GM18909 (cell line): ENCODE results near the gene RSL1D1.

Experiments used
- ATAC-seq: cut with Tn5 transposase; IDR thresholded peaks from one replicate; pipeline ENCODE4 v1.9.1; 2021; ENCODE audit warnings: mild to moderate bottlenecking; ENCODE audit not compliant: unreplicated experiment, poor library complexity

Gene RSL1D1

DNA sequence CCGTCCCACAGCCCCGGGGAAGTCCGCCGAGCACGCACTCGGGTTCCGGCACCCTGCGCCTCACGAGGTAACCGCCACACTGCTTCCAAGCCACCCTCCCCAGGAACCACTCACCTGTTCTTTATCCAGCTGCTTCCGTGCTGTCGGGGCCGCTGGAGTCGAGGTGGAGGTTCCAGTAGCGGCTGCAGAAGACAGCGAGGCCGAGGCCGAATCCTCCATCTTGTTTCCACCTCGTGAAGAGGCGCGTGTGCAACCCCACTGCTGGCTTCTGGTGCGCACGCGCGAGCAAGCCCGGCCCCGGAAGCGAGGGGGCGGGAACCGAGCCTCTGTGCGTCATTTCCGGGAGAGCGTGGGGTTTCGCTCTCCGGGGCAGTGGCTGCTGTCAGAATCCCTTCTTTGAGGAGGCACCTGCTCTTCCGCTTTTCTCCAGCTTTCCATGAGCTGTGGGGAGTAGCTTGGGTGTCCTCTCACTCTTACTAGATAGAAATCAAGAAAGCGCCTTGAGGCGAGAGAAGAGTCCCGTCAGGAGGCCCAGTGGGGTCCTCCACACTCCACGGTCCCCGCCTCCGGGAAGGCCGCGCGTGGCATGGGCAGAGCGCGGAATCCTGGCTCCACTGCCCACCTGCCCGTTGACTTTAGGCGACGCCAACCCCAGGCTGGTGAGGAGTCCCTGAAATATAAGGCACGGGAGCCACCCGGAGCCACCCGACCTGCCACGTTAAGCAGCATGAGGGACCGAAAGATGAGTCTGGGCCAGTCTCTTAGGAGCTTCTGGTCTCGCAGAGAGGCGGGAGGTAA, at the start of gene RSL1D1:
Gene RSL1D1 (minus strand): TSS at position 249 of the 798 bp plus-strand sequence. CDS start 30 bp downstream, at position 219.
- ATAC-seq = peak; percentile 82

DNA sequence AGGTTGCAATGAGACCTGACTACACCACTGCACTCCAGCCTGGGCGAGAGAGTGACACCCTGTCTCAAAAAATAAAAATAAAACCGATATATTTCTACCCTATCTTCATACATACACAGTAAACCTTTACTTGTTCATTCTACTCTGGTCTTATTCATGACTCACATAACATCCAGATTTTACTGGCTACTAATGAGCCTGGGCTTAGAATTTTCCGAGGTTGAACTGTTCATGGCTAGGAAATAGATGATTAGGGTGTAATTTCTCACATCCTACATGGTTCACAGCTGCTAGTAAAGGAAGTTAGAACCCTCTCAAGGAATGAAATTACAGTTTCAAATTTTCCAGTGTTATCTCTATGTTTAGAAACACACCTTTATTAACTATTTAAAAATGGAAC, 49.7 kb upstream of the RSL1D1 start:
- no peak for ATAC-seq

DNA sequence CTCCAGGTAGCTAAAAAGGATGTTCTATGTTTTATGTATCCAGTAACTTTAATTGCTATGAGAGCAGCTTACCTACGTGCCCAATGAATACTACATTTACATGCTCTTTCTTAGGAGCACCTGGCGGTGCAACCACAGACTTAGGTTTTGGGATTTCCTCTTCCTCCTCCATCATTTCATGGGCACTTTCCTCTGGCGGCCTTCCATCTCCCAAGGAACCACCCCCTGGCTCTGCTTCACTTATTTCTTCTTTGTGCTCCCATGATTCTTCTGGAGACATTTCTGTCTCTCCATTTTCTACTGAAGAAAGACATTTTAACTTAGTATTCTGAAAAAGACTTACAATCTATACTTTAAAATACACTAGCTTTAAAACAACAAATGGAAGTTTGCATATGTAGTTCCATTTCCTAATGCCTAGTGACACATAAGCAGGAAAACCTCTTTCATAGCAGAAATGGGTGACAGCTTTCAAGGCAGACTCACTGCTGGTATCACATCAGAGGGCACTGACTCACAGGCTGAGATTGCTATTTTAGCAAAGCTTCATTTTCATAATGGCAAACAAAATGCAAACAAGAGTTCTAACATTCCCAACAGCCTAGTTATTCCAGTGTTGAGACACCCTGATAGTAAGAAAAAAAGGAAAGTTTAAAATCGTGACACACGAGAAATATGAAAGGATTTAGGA, 45.3 kb upstream of the RSL1D1 start:
- ATAC-seq = no peak

DNA sequence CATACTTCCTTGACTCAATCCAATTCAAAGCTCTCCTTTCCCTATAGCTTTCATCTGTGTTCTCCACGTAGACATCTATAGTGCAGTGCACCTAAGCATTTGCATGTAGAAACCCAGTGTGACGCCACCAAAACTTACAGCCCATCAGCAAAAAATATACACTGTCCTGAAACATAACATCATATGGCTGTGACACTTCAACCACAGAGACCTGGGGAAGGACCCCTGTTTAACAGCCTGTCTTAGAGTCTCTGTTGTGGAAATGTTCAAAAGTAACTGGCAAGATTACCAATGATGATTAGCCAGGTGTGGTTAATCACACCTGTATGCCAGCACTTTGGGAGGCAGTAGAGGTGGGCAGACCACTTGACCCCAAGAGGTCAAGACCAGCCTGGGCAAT, 42.2 kb upstream of the RSL1D1 start:
- no peak for ATAC-seq

DNA sequence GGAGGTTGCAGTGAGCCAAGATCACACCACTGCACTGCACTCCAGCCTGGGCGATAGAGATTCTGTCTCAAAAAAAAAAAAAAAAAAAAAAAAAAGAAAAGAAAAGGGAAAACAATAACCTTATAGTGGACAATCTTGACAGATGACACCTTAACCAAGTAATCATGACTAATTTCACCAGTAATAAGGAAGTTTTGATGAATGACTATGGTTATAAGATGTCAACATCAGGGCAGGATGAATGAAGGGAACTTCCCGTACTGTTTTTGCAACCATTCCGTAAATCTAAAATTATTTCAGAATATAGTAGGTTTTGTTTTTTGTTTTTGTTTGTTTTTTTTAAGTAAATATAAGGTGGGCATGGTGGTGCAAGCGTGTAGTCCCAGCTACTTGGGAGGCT, 41.4 kb upstream of the RSL1D1 start:
- ATAC-seq = no peak

DNA sequence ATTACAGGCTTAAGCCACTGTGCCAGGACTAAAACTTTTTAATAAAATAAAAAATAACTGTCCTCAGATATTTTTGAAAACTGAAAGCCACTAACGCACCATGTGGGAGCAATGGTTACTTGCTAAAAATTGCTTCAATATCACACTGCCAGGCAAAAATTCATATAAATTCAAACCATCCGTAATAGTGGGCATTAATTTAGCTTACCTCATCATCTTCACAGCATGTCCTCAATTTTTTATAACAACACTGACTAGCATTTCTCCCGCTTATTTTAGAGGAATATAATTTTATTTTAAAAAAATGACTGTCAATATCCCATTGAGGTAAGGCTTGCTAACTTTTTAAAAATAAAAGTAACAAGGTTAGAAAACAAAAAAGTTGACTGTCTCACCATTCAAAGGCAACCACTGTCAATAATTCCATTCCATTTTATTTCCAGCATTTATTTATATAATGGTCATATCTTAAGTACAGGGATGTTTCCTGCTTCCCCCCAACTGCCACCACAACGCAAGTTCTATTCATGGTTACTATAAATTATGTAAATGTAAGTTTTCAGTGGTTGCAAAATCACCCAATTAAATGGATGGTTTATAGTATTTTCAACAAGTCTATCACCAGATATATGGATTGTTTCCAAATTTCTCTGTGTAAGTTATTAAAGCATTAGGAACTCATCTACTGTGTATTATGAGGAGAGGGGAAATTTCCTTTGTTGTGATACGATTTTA, 39.1 kb upstream of the RSL1D1 start:
- ATAC-seq = no peak

DNA sequence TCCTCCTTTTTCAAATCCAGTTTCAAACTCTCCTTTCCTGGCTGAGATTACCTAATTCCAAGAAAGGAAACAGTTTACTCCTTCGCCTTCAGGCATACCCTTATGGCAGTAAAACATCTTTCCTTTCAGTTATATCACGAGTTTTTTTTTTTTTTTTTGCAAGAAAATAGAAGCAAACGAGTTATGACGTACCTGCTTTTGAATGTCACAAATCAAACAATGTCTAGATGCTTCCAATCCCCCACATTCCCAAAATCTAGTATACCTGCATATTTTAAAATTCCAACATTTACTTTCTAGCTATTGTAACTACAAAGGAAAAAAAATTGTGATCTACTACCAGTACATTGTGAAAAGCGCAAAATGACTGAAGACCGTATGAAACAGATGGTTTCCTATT, 35.5 kb upstream of the RSL1D1 start:
- ATAC-seq = no peak

DNA sequence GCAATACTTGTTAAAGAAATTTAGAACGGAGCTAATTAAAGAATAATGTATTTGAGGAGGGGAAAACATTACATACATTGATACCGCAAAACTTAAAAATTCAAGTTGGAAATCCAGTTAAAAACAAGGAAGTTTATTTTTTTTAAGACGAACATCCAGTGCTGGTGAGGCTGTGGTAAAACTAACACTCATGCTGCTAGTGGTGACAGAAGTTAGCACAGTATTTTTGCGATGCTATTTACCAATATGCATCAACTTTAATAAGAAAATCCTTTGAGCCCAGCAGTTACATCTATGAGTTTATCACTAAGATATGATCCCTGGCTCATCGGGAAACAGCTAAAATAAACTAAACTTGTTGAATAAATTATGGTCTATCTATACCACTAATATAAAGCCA, 32.7 kb upstream of the RSL1D1 start:
- ATAC-seq = no peak

DNA sequence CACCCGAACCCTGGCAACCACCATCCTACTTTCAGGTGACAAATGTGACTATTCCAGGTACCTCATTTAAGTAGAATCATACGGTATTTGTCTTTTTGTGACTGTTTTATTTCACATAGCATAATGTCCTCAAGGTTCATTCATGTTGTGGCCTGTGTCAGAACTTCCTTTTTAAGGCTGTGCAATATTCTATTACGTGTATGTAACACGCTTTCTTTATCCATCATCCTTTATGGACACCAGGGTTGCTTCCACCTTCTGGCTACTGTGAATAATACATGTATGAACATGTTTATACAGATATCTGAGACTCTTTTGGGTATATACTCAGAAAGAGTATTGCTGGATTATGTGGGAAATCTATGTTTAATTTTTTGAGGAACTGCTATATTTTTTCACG, 28.7 kb upstream of the RSL1D1 start:
- no peak for ATAC-seq

DNA sequence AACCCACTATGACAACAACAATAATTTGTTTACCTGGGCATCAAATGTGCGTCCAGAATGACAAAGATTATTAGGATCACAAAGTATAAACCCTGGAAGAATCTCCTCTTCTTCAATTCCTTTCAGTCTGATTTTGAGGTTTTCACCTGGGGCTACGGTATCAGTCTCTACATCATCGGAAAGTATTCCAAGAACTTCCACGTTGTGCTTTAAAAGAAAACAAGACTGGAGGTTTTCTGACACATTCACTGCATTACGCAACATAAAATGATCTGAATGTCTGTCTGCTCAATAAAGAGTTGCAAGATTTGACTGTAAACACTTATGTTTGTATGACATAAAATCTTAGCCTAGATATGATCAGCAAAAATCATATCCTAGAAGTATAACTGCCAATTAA, 26.0 kb upstream of the RSL1D1 start:
- ATAC-seq = no peak

DNA sequence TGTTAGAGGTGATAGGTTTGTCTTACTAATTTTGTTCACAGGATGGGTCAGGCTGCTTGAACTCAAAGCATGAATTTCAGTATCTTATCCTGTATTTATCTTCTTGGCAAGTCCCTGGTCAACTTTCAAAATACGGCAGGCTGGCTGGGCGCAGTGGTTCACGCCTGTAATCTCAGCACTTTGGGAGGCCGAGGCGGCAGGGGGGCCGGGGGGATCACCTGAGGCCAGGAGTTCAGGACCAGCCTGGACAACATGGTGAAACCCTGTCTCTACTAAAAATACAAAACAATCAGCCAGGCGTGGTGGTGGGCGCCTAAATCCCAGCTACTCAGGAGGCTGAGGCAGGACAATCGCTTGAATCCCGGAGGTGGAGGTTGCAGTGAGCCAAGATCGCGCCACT, 25.0 kb upstream of the RSL1D1 start:
- ATAC-seq = no peak

DNA sequence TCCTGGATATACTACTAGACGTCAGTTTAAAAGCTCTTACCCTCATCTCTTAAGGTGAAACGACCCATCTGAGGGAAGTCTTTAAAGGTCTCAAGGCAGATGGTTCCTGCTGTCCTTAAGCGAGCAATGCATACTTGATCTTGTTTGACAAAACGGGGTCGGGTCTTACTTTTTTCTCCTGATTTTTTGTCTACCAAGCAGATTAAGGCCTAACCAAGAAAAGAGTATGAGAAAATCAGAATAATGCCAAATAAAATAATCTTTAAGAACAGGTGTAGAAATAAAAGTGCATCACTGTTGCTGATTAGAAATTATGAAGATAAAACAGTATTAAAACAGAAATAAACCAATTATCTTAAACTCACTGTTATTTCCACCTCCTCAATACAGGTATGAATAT, 24.4 kb upstream of the RSL1D1 start:
- ATAC-seq = no peak

DNA sequence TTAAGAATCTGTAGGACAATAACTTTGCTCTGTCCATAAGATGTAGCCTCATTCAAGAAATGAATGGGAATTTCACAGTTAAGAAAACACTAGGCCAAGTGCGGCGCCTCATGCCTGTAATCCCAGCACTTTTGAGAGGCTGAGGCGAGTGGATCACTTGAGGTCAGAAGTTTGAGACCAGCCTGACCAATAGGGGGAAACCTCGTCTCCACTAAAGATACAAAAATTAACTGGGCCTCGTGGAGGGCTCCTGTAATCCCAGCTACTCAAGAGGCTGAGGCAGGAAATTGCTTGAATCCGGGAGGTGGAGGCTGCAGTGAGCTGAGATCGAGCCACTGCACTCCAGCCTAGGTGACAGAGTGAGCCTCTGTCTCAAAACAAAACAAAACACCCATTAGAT, 19.9 kb upstream of the RSL1D1 start:
- ATAC-seq = no peak

DNA sequence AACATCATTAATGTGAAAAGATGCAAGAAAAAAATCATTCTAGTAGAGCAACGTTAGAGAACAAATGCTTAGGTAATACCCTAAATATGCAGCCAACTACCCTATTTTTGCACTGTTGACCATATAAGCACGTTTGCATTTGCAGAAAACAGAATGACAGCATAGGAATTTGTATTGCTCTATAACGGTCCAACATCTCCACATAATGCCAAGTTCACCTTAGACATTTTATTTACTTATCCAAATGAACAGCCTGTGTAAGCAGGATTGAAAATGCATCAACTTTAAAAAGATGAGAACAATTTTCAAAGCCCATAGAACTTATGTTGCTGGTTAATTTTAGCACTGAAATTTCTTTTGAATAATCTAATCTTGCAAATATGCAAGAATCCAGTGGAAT, 19.1 kb upstream of the RSL1D1 start:
- ATAC-seq = no peak

DNA sequence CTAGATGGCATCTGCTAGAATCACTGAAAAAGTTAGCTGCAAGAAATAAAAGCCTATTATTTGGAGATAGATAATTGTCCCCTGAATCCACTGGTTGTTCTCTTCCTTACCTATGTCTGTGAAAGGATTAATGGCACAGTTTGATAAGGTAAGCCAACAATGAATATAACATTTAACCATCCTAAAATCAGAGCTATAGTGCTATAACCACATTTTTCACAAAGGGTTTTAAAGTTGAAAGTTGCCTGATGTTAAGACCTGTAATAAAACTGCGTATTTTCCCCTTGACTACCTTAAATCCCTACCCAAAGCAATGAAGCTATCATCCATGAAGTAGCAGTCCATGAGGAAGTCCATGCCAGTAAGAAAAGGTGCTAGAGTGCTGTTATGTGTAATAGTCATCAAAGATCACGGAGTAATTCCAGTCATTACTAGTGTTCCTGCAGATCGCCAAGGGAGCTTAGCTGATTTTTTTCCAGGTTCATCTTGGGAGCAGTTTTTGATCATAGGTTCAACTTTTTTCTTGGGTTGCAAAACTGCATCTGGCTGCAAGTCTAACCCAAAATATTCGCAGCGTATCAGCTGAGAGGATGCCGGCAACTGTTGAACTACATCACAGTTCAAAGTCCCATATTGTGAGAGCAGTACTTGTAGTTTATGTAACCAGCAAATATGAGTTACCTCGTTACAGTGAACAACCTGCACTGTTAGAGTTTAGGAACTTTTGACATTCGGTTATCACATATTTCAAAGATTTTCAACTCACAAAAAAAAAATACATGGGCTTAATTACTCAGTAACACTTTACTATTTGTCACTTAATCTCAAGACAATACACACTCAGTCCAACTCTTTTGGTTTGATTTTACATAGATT, 18.2 kb upstream of the RSL1D1 start:
- no peak for ATAC-seq

DNA sequence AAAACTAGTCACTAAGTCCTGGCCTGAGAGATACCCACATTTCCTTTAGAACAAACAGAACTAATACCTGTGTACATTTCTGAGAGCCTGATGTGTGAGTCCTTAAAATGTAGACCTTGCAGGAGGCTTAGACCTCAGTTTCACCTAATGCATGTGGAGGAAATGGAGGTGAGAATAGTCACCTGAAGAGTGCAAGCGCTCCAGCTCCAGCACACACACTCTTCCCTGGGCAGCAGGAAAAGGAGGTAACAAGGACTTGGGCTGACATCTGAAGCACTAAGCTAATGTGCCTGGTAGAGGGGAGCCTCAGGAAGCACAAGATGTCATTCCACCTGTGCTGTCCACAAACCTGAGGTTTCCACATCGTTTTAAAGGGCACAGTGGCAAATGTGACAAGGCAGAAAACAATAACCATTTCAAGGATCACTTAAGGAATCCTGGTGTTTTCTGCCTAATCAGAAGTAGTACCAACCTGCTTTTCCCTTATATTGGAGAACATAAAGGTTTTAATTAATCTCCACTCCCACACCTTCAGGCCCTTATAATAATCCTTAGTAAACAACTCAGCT, 17.2 kb upstream of the RSL1D1 start:
- ATAC-seq = no peak

DNA sequence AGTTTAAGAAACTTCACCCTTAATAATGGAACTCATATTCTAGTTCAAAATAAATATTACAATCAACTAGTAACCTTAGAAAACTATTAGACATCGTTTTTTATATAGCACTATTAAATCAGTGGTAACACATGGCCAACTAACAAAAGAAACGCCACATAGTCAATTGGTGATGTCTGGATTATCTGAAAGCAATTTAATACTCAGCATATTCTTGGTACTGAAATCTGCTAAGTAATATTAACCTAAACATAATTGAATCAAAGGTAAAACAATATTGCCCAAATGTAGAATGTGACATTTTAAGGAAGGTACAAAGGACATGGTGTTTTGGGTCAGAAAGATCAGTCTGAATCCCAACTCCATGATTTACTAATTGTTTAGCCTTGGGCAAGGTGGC, 11.1 kb upstream of the RSL1D1 start:
- no peak for ATAC-seq

DNA sequence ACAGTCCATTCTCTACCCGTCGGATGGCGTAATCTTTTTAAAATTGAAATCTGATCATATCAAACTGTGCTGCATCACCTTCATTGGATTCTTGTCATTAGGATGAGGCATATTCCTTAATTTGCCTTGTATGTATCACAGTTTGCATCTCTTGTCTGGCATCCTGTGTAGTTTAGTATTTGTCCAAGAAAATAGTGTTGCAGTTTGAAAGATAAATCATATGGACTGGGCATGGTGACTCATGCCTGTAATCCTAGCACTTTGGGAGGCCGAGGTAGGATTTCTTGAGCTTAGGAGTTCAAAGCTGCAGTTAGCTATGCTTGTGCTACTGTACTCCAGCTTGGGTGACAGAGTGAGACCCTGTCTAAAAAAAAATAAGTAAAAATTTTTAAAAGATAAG, 5.8 kb upstream of the RSL1D1 start:
- no peak for ATAC-seq

DNA sequence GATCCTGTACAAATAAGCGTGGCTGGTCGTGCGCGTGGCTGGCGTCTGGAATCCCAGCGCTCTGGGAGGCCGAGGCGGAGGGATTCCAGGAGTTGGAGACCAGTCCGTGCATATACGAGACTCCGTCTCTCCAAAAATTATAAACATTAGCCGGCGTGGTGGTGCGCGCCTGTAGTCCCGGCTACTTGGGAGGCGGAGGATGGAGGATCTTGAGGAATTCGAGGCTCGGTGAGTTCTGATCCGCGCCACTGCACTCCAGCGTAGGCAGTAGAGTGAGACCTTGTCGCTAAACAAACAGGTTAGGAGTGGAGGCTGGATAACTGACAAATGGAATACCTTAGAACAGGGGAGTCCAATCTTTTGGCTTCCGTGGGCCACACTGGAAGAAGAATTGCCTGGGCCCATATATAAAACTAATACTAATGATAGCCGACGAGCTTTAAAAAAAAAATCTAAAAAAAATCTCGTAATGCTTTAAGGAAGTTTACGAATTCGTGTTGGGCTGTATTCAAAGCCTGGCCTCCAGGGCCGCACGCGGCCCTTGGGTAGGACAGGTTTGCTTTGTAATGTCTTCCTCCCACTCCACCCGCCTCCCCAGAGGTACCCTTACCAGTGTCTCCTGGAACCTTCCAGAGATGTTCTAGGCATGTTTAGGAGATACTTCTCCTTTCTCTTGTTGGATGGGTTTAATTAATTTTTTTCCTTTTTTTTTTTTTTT, 909 bp upstream of the RSL1D1 start:
- no peak for ATAC-seq
